Measurements from ENCODE around the gene LSP1.
"Not testable (repeated sequence)": the region's sequence is repeated elsewhere in the genome, so short reads cannot be mapped to it uniquely, and the experiment has no call there.

The LSP1 gene

DNA sequence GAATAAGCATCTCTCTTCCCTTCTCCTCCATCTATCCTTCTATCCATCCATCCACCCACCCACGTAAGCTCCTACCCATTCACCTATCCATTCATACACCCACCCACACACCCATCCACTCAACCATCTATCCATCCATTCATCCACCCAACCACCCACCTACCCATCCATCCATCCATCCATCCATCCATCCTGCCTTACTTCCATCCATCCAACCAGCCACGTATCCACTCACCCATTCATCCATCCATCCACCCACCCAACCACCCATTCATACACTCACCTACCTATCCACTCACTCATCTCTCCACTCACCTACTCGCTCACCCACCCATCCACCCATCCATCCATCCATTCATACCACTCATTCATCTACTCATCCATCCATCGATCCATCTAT lies 79.8 kb downstream of the LSP1 start:
- no peak for DNase-seq

- DNase-seq = no peak
Measured at GRCh38 chr11:1933416-1934334, 80.8 kb downstream of the LSP1 start.

DNA sequence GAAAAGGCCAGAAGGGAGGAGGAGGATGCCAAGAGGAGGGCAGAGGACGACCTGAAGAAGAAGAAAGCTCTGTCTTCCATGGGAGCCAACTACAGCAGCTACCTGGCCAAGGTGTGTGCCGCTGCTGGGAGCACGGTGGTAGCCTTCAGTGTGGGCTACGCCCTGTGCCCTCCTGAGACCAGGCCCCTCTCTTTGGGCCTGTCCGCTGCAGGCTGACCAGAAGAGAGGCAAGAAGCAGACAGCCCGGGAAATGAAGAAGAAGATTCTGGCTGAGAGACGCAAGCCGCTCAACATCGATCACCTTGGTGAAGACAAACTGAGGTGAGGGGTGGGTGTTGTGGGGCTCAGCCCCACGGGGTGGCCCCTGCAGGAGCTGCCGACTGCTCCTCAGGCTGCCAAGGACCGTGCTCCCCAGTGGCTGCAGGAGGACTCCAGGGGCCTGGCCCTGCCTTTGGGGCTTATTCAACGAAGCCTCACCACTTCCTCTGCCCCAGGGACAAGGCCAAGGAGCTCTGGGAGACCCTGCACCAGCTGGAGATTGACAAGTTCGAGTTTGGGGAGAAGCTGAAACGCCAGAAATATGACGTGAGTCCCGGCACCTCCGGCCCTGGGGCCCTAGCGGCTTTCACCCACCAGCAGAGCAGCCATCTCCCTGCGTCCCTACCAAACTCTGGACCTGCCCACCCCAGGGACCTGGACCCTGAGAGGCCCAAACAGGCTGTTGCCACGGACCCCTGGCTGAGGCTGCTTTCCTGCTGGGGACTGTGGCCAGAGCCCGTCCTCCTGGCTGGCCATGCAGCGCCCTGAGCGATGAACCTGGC lies 81.7 kb downstream of the LSP1 start:
- DNase-seq = no peak

DNA sequence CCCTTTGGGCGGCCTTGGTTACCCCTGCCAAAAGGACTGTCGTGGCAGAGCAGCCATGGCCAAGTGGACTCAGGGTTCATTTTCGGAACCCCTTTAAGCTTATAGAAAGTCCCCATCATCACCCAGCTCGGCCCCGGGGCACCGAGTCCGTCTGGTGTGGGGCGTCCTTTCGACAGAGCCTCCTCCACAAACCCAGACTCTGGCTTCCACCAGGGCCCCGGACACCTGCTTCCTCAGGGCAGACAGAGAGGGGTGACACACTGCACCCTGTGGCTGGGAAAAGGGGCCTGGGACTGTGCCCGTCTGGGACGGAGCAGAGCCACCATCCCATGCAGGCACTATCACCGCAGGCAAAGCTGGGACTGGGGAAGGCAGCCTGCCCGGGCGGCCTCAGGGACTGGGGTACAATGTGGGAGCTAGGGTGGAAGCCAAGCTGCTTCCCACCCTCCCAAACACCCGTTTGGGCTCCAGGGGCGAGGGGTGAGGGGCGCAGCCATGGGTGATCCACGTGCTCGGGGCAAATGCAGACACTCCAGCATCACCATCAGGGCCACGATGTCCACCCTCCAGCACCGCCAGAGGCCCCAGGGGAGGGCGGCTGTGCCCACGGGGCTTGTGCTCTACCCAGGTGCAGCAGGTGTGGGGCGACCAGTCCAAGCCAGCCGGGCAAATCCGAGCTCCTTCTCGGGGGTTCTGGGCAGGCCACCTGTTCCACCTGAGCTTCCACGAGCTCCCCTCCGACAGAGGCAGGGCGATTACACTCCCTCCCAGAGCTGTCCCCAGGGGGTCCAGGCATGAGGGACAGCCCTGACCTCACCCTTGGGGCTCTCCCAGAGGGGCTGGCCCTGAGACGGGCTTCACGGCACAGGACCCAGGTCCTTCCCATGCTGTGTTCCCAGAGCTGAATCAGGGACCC lies 82.5 kb downstream of the LSP1 start:
- DNase-seq = no peak

GRCh38 chr11:1936072-1936780 lies 83.3 kb downstream of the LSP1 start:
- DNase-seq = no peak

DNA sequence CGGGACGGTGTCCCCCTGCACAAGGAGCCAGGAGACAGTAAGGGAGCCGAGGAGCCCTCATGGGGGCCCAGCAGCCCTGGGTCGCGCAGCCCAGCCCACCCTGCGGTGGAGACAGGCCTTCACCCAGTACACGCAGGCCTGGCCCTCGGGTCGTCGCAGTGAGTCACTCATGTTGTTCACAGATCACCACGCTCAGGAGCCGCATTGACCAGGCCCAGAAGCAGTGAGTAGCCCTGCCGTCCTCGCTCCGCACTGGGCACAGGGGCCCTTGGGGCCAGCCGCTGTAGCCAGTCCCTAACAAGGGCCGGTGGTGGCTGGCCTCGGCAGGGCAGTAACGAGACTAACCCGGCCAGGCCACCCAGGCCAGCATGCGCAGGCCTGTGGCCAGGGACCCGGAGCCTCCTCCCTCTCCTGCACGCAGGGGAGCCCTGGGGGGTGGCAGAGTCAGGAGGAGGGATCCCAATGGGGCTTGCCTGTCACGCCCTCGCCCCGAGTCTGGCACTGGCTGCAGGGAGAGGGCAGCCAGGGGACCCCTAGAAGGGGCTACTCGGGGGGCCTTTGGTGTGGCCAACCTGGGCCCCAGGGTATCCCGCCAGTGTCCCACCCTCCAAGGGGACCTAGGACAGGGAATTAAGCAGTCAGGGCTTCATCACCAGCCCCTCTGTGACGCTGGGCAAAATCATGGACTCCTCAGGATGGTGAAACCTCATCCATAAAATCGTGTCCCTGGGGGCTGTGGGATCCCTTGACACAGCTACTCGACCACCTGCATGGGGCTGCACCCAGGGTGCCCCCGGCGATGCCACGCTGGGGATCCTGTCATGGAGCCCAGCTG lies 84.1 kb downstream of the LSP1 start:
- no peak for DNase-seq

GRCh38 chr11:1937616-1938342 lies 84.9 kb downstream of the LSP1 start:
- DNase-seq = no peak

DNA sequence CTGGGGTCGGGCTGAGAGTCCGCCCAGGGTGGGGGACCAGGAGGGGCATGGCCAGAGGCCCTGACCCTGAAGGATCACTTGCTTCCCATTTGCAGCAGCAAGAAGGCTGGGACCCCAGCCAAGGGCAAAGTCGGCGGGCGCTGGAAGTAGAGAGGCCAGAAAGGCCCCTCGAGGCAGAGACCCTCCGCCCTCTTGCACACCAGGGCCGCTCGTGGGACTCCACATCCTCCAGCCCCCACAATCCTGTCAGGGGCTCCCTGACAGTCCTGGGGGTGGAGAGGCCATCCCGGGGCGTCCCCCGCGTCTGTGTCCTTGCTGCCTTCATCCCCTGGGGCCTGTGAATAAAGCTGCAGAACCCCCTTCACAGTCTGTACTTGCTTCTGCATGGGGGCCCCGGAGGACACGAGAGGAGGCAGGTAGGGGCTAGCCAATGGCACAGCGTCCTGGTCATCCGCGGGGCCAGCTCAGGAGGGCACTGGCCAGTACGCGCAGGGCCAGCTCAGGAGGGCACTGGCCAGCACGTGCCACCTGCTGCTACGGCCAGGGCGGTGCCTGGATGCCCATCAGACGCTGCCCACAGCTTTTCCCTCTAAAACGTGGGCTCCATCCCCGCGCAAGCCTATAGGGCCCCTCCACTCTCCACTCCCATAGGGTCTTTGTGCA lies 85.6 kb downstream of the LSP1 start:
- no peak for DNase-seq

DNA sequence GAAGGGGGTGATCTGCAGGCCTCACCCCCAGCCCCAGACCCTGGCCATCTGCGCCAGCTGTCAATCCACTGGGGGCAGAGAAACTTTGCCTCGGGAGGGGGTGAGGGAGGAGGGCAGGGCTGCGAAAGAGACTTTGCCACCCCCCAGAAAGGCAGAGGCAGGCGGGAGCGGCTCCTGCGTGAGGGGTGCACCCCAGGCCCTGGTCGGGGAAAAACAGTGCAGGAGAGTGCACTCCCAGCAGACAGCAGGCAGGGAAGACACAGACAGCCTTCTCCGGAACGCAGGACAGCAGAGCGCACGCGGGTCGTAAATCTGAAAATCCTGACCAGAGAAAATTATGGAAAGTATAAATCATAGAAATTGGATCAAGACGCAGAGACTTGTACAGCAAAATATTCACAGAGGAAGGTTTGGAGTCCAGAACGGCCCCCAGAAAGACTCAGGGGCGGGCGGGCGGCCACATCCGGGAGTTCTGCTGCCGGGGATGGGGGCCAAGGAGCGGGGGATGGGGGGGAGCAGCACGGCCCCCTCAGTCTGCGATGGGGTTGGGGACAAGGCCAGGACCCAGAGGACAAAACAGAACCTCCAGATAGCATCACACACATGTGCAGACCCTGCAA lies 86.2 kb downstream of the LSP1 start:
- no peak for DNase-seq

DNA sequence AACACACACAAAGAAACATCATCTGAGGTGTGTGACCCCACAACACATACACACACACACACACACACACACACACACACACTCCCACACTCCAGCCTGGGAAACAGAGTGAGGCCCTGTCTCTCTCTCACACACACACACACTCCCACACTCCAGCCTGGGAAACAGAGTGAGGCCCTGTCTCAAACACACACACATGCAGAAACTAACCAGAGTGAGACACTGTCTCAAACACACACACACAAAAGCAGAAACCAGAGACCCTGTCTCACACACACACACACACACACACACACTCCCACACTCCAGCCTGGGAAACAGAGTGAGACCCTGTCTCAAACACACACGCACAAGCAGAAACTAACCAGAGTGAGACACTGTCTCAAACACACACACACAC lies 86.9 kb downstream of the LSP1 start:
- not testable (repeated sequence) for DNase-seq
